WERI-Rb-1 (cell line): ENCODE results near the gene RIPPLY2.

Source experiments
- DNase-seq: peaks from one replicate; pipeline ENCODE4 v3.0.0-alpha.2; 2020
- H3K27ac ChIP-seq: fragments of 250-450 bp; sonication (Bioruptor Pico); 2 replicates; pipeline ENCODE4 v1.5.1; 2020; ENCODE audit warnings: mild to moderate bottlenecking, moderate library complexity
- H3K27me3 ChIP-seq: fragments of 250-450 bp; sonication (Bioruptor Pico); 2 replicates; pipeline ENCODE4 v1.5.1; 2021; ENCODE audit warnings: mild to moderate bottlenecking, low read depth, moderate library complexity; ENCODE audit not compliant: insufficient read depth, severe bottlenecking
- H3K36me3 ChIP-seq: fragments of 250-450 bp; sonication (Bioruptor Pico); 2 replicates; pipeline ENCODE4 v1.5.1; 2020; ENCODE audit warnings: mild to moderate bottlenecking, moderate library complexity
- H3K4me3 ChIP-seq: 2 replicates; pipeline ENCODE4 v1.5.1; 2011; ENCODE audit warnings: low read depth, mild to moderate bottlenecking, control low read depth, low read length
- H3K9me3 ChIP-seq: fragments of 250-450 bp; sonication (Bioruptor Pico); 2 replicates; pipeline ENCODE4 v1.5.1; 2021; ENCODE audit warnings: mild to moderate bottlenecking, moderate library complexity; ENCODE audit not compliant: severe bottlenecking
- CTCF ChIP-seq: IDR thresholded peaks from 2 replicates; pipeline ENCODE4 v1.5.1; 2011; ENCODE audit warnings: low read depth, mild to moderate bottlenecking, control low read depth, inconsistent platforms, low read length

RIPPLY2 gene

GRCh38 chr6:83883240-83883639, 30.1 kb downstream of the RIPPLY2 start:
- no peak for DNase-seq
- TF ChIP-seq CTCF, result no peak

GRCh38 chr6:83884523-83884922, 31.4 kb downstream of the RIPPLY2 start:
- no peak overlapping the region for H3K4me3 ChIP-seq
- no peak for DNase-seq
- no peak overlapping the region for H3K27ac ChIP-seq
- no peaks in the 10 kb centered on the region for H3K36me3 ChIP-seq
- no peaks in the 10 kb centered on the region for H3K9me3 ChIP-seq
- H3K27me3 ChIP-seq, result no peaks in the 10 kb centered on the region
- 0 out of 2 replicates have a peak, but pooled peaks have one; percentile 13 for TF ChIP-seq CTCF

More at GRCh38 chr6:83883240-83883639, 30.1 kb downstream of the RIPPLY2 start:
- H3K27ac ChIP-seq, result no peak overlapping the region
- no peaks in the 10 kb centered on the region for H3K27me3 ChIP-seq
- no peaks in the 10 kb centered on the region for H3K36me3 ChIP-seq
- no peaks in the 10 kb centered on the region for H3K9me3 ChIP-seq
- H3K4me3 ChIP-seq, result no peak overlapping the region

- no peaks in the 10 kb centered on the region for H3K27me3 ChIP-seq
- no peaks in the 10 kb centered on the region for H3K9me3 ChIP-seq
- no peaks in the 10 kb centered on the region for H3K36me3 ChIP-seq
- no peak for TF ChIP-seq CTCF
- no peak overlapping the region for H3K4me3 ChIP-seq
- DNase-seq, result no peak
- no peak overlapping the region for H3K27ac ChIP-seq
Measured at GRCh38 chr6:83885984-83886383, 32.8 kb downstream of the RIPPLY2 start.

- Histone ChIP-seq H3K27ac (no peak overlapping the region), H3K9me3 (no peaks in the 10 kb centered on the region)
- no peak for TF ChIP-seq CTCF
Measured at GRCh38 chr6:83889621-83890020, 36.5 kb downstream of the RIPPLY2 start.

GRCh38 chr6:83890520-83890919, 37.4 kb downstream of the RIPPLY2 start:
- H3K27ac ChIP-seq, result no peak overlapping the region
- no peak for TF ChIP-seq CTCF
- H3K27me3 ChIP-seq, result no peaks in the 10 kb centered on the region
- H3K4me3 ChIP-seq, result no peak overlapping the region
- DNase-seq, result no peak
- H3K9me3 ChIP-seq, result no peaks in the 10 kb centered on the region
- H3K36me3 ChIP-seq, result no peaks in the 10 kb centered on the region; the same call in 1 of the 2 replicates

More at GRCh38 chr6:83889621-83890020, 36.5 kb downstream of the RIPPLY2 start:
- H3K27me3 ChIP-seq, result no peaks in the 10 kb centered on the region
- no peak for DNase-seq
- H3K4me3 ChIP-seq, result no peak overlapping the region
- H3K36me3 ChIP-seq, result no peaks in the 10 kb centered on the region; the same call in 1 of the 2 replicates

- Histone ChIP-seq H3K9me3 (no peaks in the 10 kb centered on the region), H3K36me3 (peaks cover 1% of the 10 kb centered on the region; the same call in 1 of the 2 replicates), H3K4me3 (no peak overlapping the region), H3K27ac (no peak overlapping the region), H3K27me3 (no peaks in the 10 kb centered on the region)
- no peak for DNase-seq
- no peak for TF ChIP-seq CTCF
Measured at GRCh38 chr6:83891586-83891985, 38.4 kb downstream of the RIPPLY2 start.
